Activated gamma-delta T cell (primary cell): ENCODE data around the gene SORCS2.

ENCODE experiments used
- DNase-seq: peaks from one replicate; lab custom pipeline; 2025; lab: John Stamatoyannopoulos, UW

Gene SORCS2

GRCh38 chr4:7326306-7326692 lies 134.0 kb downstream of the SORCS2 start:
- no peak for DNase-seq

GRCh38 chr4:7326693-7327340 lies 134.5 kb downstream of the SORCS2 start:
- no peak for DNase-seq

- DNase-seq = no peak
Observed at GRCh38 chr4:7327341-7327885, 135.1 kb downstream of the SORCS2 start.

GRCh38 chr4:7328162-7328912 lies 136.0 kb downstream of the SORCS2 start:
- no peak for DNase-seq

- no peak for DNase-seq
Observed at GRCh38 chr4:7328913-7329638, 136.7 kb downstream of the SORCS2 start.

- no peak for DNase-seq
Observed at GRCh38 chr4:7330031-7330596, 137.8 kb downstream of the SORCS2 start.

GRCh38 chr4:7330811-7331681 lies 138.7 kb downstream of the SORCS2 start:
- no peak for DNase-seq

GRCh38 chr4:7331682-7332000 lies 139.3 kb downstream of the SORCS2 start:
- DNase-seq = no peak

GRCh38 chr4:7332216-7333023 lies 140.1 kb downstream of the SORCS2 start:
- no peak for DNase-seq

GRCh38 chr4:7333024-7333780 lies 140.9 kb downstream of the SORCS2 start:
- DNase-seq = no peak

- no peak for DNase-seq
Observed at GRCh38 chr4:7333801-7334421, 141.6 kb downstream of the SORCS2 start.

GRCh38 chr4:7334521-7335275 lies 142.4 kb downstream of the SORCS2 start:
- DNase-seq = no peak

- peak; percentile 27 for DNase-seq
Observed at GRCh38 chr4:7335344-7336066, 143.2 kb downstream of the SORCS2 start.

- no peak for DNase-seq
Observed at GRCh38 chr4:7336067-7336569, 143.8 kb downstream of the SORCS2 start.

GRCh38 chr4:7336732-7337131 lies 144.4 kb downstream of the SORCS2 start:
- DNase-seq = no peak

- DNase-seq = no peak
Observed at GRCh38 chr4:7337196-7338058, 145.1 kb downstream of the SORCS2 start.

GRCh38 chr4:7338059-7338452 lies 145.7 kb downstream of the SORCS2 start:
- DNase-seq = no peak
